Stimulated activated naive CD8-positive, alpha-beta T cell treated with anti-CD3 and anti-CD28 coated beads, Interleukin-15, Interleukin-2, amounts not matched to agents 100 U/mL and 50 U/mL, for 24 hours (primary cell): ENCODE data around the gene PACS1.

Experiments
- ATAC-seq: fragments of 150-1000 bp; cut with Tn5 transposase; one replicate; pipeline ENCODE4 v1.10.0; 2021
- DNase-seq: peaks from one replicate; pipeline ENCODE4 v3.0.0; 2021

Gene PACS1

DNA sequence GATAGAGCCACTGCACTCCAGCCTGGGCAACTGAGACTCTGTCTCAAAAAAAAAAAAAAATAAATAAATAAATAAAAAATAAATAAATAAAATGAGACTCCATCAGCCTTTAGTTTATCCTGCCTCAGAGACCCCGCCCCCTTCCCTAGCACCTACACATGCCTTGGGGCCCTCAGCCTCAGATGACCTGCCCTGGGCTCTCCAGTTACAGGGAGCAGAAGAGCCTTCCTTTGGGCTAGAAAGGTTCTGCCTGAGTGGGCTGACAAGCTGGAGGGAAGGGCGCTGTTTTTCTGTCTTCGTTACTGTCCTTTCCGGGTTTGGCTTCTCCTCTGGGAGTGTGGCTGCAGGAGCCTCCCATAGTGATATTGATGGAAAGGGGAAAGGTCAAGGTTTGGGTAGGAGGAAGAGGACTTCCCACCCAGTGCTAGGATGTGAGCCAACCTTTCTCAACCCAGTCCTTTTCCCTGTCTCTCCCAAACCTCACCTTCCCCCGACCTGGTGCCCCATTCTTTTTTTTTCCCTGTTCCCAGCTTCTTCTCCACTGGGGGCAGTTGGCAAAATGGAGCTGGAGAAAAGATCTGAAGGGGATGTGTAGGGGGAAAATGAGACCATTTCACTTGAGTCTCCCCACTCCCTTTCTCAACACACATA, 19.4 kb upstream of the PACS1 start:
- DNase-seq, result no peak

DNA sequence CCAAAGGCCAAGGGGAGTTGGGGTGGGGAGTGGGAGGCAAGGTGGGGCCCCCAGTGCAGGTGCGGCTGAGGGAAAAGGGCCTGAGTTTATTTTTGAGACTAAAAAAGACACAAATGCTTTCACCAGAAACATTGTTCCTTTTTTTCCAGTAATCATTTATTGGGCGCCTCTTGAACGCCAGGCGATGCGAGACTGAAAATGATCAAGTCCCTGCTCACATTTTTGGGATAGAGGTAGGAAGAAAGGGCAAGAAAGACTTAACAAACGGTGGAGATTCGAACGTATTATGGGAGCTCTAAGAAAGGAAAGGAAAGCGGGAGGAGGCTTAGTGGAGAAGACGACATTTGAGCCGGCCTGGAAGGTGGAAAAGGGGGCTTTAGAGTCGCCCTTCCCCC, 18.7 kb upstream of the PACS1 start:
- ATAC-seq, result no peak

More for the DNA sequence above, 19.4 kb upstream of the PACS1 start:
- no peak for ATAC-seq

DNA sequence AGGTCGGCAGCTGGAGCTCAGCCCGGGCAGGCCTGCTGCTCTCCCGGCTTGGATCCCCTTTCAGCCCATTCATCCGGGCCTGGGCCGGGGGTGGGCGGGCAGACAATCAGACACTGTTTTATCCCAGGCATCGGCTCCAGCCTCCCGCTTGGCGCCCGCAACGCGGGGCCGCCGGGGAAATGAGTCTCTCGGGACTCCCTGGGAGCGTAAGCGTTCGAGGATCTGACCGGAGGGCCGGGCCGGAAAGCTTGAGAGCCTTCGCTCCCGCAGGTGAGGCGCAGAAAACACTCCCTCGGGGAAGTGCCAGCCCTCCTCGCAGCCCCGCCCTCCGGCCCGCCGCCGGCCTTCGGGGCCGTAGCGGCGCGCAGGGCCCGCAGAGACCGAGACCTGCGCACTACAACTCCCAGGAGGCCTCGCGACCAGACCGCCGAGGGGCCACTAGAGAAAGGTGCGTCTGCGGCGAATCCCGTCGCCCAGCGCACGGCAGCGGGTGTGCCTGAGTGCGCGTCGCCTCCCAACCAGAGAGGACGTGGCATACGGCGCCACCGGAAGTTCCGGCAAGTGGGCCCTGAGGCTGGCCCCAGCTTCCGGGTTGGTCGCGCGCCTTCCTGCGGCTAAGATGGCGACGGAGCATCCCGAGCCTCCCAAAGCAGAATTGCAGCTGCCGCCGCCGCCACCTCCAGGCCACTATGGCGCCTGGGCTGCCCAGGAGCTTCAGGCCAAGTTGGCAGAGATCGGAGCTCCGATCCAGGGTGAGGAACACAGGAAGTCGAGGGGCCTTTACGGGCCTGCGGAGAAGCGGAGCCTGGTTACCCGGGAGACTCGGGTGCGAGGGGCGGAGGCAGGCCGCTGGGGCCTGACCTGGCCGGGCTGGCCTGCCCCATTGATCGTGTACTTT, 18.1 kb upstream of the PACS1 start, which contains the start of gene SF3B2:
TSS of gene SF3B2 (plus strand) at position 599 of the 898 bp plus-strand sequence. CDS start at position 620, 21 bp downstream.
- peak; percentile 99 for ATAC-seq
- DNase-seq, result peak; percentile 96

More for the DNA sequence above, 18.7 kb upstream of the PACS1 start:
- DNase-seq, result no peak

DNA sequence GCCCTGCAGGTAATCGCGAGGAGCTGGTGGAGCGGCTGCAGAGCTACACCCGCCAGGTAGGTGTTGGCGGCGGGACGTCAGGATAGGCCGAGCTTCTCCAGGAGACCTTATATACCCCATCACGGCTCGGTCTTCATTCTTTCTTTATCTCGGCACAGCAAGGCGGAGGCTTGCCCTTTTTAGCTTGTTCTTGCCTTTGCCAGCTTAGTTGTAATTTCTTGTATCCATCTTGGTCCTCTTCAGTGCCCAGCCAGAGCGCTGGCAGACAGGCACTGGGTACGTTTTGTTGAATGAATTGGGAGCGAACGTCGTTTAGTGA, 17.4 kb upstream of the PACS1 start:
- ATAC-seq, result no peak
- DNase-seq, result no peak

GRCh38 chr11:66055021-66055420, 15.1 kb upstream of the PACS1 start:
- DNase-seq, result no peak
- ATAC-seq, result no peak

- DNase-seq, result no peak
- ATAC-seq, result no peak
Measured at GRCh38 chr11:66056501-66056900, 13.6 kb upstream of the PACS1 start.

DNA sequence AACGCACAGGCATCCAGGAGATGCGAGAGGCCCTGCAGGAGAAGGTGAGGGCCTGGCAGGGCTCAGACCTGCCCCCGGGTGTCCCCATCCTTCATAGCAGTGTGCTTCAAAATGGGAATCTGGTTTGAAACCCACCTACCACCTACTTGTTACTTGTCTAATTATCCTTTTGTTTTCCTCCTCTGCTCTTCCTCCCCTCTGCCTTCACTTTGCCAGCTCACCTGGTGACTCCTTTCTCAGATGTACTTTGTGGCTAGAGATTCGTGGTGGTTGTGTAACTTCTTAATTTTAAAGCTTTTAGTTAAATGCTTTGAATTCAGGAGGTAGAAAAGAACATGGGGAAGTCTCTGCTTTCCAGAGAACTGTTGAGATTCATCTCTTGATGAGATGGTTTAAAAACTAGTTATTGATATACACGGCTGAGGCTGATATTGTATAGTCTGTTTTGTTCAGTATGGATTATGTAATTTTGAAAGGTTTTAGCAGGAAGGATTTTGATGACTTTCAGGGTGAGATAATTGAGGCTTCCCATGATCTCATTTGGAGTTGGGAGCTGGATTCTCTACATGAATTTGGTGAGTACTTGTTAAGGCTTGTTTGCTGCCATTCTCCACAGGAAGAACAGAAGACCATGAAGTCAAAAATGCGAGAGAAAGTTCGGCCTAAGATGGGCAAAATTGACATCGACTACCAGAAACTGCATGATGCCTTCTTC, 9.9 kb upstream of the PACS1 start:
- ATAC-seq (no peak), DNase-seq (no peak)

- ATAC-seq, result peak; percentile 47
- DNase-seq, result no peak
Measured at GRCh38 chr11:66061268-66061667, 8.8 kb upstream of the PACS1 start.

GRCh38 chr11:66062408-66062807, 7.7 kb upstream of the PACS1 start:
- ATAC-seq (no peak), DNase-seq (no peak)

- DNase-seq (no peak), ATAC-seq (no peak)
Measured at GRCh38 chr11:66063900-66064299, 6.2 kb upstream of the PACS1 start.

- DNase-seq (no peak), ATAC-seq (no peak)
Measured at GRCh38 chr11:66064571-66064970, 5.5 kb upstream of the PACS1 start.

DNA sequence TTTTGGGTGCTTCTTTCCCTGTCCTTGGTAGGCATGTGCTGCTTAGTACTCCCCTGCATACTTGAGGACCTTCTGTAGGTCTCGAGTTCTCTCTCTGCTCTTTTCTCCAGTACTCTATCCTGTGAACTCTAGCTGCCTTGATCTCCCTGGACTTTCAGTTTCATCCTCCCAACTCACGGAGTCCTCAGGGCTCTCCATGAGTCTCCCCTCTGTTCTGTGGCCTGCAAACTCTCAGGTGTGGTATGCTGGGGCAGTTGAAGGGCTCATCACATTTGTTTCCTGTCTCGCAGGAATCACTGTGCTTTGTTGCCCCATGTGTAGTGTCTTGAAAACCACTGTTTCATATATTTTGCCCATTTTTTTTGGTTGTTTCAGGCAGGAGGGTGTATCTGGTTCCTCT, 3.3 kb upstream of the PACS1 start:
- DNase-seq (no peak), ATAC-seq (no peak)

DNA sequence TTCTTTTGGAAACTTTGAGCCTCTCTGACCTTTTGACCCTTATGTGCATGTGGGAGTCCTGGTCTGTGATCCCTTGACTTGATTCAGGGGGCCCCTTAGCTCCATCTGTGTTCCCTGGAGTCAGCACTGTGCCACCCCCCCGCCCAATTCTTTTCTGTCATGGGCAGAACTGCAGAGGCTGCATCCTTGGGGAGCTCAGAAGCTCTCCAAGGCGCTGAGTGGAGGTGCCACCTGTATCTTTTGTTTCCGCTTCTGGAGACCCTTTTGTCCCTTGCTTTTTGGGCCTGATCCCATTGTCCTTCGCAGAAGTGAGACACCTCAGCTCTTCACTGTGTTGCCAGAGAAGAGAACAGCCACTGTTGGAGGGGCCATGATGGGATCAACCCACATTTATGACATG, 2.4 kb upstream of the PACS1 start:
- ATAC-seq (no peak), DNase-seq (no peak)

DNA sequence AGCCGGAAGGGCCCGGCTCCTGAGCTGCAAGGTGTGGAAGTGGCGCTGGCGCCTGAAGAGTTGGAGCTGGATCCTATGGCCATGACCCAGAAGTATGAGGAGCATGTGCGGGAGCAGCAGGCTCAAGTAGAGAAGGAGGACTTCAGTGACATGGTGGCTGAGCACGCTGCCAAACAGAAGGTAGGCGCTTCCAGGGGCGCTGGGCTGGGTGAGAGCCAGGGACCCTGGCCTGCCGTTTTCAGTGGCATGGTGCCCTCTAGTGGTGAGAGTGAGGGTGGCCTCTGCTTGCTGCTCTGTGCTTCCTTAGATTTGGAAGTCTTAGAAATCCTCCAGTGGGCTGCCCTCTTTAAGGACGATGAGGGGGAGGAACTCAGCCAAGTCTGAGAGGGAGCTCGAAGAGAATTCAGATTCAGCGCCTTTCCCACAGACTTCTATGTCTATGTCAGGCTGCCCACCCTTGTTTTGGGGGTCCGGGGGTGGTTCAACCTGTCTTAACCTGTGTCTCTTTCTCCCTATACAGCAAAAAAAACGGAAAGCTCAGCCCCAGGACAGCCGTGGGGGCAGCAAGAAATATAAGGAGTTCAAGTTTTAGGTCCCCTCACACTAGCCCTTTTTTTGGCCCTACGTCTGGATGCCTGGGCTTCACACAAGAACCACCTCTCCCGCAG, 1.8 kb upstream of the PACS1 start:
- ATAC-seq, result peak; percentile 45
- DNase-seq, result peak; percentile 83

DNA sequence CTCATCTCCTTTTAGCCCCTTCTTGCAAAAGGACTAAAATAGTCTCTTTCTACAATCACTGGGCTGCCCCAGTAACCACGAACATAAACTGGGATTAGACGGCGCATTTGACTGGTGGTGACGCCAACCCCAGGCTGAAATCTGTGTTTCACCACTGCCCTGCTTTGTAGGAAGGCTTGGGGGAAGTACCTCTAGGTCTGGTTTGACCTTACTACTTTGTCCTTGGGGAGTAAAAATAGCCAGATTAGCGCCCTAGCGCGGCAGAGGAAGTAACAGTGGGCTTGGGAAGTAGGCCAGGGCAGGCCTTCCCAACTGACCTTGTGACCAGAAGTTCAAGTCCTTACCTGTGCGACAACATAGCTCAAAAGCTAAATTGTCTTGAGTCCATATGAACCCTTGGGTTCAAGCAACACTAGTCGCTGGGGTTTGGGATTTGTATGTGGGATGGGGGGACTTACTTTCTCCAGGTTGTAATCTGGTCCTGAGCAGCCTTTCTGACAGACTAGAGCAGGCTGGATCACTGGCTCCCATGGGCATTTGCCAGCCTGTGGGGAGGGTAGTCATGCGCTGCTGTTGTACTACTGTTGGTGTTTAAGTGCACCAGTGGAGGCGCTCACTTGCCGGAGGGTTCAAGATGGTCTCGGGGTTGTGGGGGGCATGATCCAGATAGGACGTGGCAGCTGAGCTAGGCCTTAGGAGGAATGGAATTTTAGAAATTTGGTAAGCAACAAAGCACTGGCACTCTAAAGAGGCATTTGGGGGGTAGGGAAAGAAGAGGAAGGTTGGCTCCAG, 953 bp upstream of the PACS1 start:
- ATAC-seq (peak; percentile 39), DNase-seq (peak; percentile 63)

DNA sequence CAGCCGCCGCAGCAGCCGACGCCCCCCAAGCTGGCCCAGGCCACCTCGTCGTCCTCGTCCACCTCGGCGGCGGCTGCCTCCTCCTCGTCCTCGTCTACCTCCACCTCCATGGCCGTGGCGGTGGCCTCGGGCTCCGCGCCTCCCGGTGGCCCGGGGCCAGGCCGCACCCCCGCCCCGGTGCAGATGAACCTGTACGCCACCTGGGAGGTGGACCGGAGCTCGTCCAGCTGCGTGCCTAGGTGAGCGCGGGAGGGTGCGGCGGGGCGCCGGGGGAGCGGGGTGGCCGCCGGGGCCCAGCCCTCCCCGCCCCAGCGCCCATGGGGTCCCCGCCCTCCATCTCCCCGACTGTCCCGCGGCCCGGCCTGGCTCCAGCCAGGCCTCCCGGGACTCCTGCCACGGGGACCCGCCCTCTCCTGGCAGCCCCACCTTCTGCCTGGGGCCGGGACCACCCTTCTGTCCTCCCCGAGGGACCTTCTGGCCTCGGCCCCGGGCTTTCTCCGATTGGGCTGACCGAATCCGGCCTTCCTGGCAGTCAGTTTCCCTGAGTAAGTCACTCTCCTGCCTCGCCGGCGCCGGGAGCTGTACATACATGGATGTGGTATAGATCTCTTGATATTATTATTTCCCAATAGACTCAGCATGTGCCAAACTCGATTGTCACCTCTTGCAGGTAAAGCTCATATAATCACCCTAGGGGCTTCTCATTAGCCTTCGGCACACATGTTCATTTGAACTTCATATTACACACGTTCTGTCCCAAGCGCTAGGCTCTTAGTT, 720 bp downstream of the PACS1 start:
- peak; percentile 45 for DNase-seq

DNA sequence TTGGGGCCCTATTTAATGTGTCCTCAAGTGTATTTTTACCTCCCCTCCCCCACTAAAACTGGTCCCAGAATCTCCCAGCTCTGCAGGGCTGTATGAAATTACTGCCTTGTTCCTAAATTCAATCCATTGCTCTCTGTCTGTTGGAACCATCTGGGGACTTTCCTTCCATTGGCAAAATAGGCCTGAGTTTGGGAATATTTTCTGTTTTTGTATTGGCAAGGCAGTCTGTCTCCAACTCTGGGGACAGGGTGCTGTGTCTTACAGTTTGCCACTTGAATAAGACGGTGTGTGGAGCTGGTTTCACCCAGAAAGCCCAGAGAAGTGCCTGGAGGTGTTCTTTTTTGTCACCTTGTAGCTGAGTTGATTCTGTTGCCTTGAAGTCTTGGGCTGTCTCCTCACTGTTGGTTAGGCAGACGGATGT, 1.3 kb downstream of the PACS1 start:
- ATAC-seq, result no peak
- DNase-seq, result no peak

More for the DNA sequence above, 720 bp downstream of the PACS1 start:
- ATAC-seq, result no peak

DNA sequence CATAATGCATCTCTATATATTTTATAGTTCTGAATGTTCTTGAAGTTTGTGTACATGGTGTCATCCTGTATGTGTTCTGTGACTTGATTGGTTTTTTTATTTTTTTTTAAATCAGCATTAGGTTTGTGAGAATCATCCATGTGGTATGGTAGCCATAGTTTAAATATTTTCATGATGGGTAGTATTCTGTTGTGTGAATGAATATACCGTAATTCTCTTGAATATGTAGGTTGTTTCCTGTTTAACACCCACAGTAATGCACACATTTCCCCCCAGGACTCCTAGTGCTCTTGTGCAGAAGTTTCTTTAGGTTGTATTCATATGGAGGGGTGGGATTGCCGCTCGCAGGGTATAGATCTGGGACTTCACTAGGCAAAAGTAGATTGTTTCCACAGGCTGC, 2.0 kb downstream of the PACS1 start:
- no peak for ATAC-seq
- no peak for DNase-seq

DNA sequence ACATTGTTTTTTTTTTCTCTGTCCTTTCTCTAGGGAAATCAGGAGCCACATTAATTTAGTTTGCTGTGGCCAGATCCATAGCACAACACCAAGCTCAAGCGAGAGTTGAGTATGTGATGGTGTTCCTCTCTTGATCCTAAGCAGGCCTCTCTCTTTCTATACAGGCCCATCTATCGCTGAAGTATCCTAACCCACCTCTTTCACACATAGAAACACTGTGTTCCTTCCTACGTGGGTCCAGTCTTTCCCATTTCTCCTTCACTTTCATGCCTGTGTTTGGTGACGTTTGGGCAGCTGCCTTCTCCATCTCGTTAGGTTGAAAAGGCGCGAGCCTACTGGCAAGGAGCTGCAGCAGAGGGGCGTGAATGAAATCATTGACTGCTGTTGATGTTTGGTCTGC, 2.4 kb downstream of the PACS1 start:
- ATAC-seq (no peak), DNase-seq (no peak)

GRCh38 chr11:66073669-66074068, 3.6 kb downstream of the PACS1 start:
- no peak for DNase-seq
- no peak for ATAC-seq

GRCh38 chr11:66075273-66075672, 5.2 kb downstream of the PACS1 start:
- DNase-seq (no peak), ATAC-seq (no peak)
